Stomach (tissue), 9 donors: ENCODE measurements around the gene ERBB4. TPM values are rescaled to one million over a fixed set of nuclear protein-coding genes. Genes with fewer than 3 reads are reported as not detected.
A peak's percentile ranks its signal among the peaks of the same experiment; 100 is the strongest.

Experiments
- DNase-seq, 2 donors: peaks; one replicate each; pipeline versions ENCODE4 v3.0.0 to v3.0.0-alpha.2; 2013 to 2019
- H3K27ac ChIP-seq, 5 donors: fragments of 200-600 bp in 4 of 5; sonication (generic) in 4 of 5; one replicate each; pipeline ENCODE4 v1.5.1; 2013 to 2019; ENCODE audit warnings: mild to moderate bottlenecking in 1 of 5, moderate library complexity in 1 of 5
- H3K27me3 ChIP-seq, 3 donors: fragments of 200-600 bp; sonication (generic); one replicate each; pipeline ENCODE4 v1.5.1; 2017 to 2019; ENCODE audit warnings: mixed run types in 1 of 3
- H3K36me3 ChIP-seq, 4 donors: fragments of 200-600 bp; sonication (generic); 1 replicate in 3 of 4; 2 replicates in 1 of 4; pipeline ENCODE4 v1.5.1; 2016 to 2019
- H3K4me1 ChIP-seq, 4 donors: fragments of 200-600 bp; sonication (generic); one replicate each; pipeline ENCODE4 v1.5.1; 2016 to 2019
- H3K4me3 ChIP-seq, 4 donors: fragments of 200-600 bp; sonication (generic) in 3 of 4; one replicate each; pipeline ENCODE4 v1.5.1; 2016 to 2019; ENCODE audit warnings: mild to moderate bottlenecking in 1 of 4
- H3K9me3 ChIP-seq, 4 donors: fragments of 200-600 bp; sonication (generic); one replicate each; pipeline ENCODE4 v1.5.1; 2016 to 2019
- EP300 ChIP-seq: sonication (generic); formaldehyde crosslinking; IDR thresholded peaks from one replicate; pipeline ENCODE4 v1.6.1; 2017; ENCODE audit warnings: antibody characterized with exemption
- POLR2A ChIP-seq, 4 donors: fragments of 450-650 bp; IDR thresholded peaks; one replicate each; pipeline ENCODE4 v1.6.1; 2016; ENCODE audit warnings: antibody characterized with exemption in 4 of 4, control low read depth in 2 of 4, mild to moderate bottlenecking in 1 of 4, moderate library complexity in 1 of 4
- POLR2AphosphoS5 ChIP-seq, 3 donors: sonication (generic); formaldehyde crosslinking; IDR thresholded peaks; one replicate each; pipeline ENCODE4 v1.6.1; 2016; ENCODE audit warnings: antibody characterized with exemption in 3 of 3
- WGBS, 5 donors: extraction: QIAGEN DNeasy Blood & Tissue Kit in 3 of 5; methylation state at CpG; one replicate each; pipeline versions ENCODE4 v1.1.5 to v1.1.7; 2013 to 2018; 5-methylcytosine and 5-hydroxymethylcytosine counted together
- intact Hi-C: fragments of 100-400 bp; cut with DNase I; formaldehyde crosslinking; loops from one replicate; pipeline ENCODE4 v1.15.1; 2023; ENCODE audit warnings: low total_unique reads
- polyA plus RNA-seq, 3 donors: library from polyadenylated mRNA; stranded (reverse); fragments of 200-250 nt; gene quantifications; one replicate each; pipeline ENCODE4 v1.2.3, GENCODE V29; 2013
- total RNA-seq, 5 donors: library from RNA; depleted of rRNA; stranded (reverse); fragments of >200 nt; gene quantifications; one replicate each; pipeline versions ENCODE4 v1.1.0 to v1.2.3, GENCODE V29; 2014 to 2016
- TF ChIP-seq, protein P1 (sequence below), 7 experiments: fragments of 450-650 bp in 4 of 7; fragments of 200-600 bp in 3 of 7; sonication (generic) in 3 of 7; IDR thresholded peaks; one replicate each; pipeline ENCODE4 v1.5.1; 2016 to 2019; ENCODE audit warnings: antibody characterized with exemption in 7 of 7, control low read depth in 2 of 7, mild to moderate bottlenecking in 1 of 7
- donor health status: healthy with polysubstance abuse.
- donor health status: Bipolar disorder and iron deficiency.
- donor health status: healthy.

ERBB4 gene
- total and polyA plus RNA-seq, 8 donors, result 0.12 to 2.5 (median 0.45) TPM; not detected in 1

DNA sequence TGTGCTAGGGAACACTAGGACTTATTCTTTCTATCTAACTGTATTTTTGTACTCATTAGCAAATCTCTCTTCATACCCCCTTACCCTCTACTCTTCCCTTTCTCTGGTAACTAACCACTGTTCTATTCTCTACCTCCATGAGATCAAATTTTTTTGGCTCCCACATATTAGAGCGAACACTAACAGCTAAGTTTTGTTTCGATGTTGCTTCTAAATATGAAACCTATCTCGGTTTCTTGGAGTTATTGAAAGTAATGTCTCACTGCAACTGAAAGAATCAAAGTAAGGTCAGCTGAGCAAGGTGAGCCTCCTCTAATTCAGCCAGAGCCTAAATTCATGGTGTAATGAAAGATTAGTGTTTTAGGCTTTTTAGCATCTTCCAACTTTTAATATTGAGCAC lies 1024.6 kb downstream of the ERBB4 start:
- Histone ChIP-seq H3K36me3 (no peaks in the 10 kb centered on the region), H3K9me3 (no peaks in the 10 kb centered on the region), H3K4me3 (no peak overlapping the region), H3K27ac (no peak overlapping the region), H3K27me3 (no peaks in the 10 kb centered on the region), H3K4me1 (no peaks in the 10 kb centered on the region)
- no peak for DNase-seq
- intact Hi-C loops, result no loop called here
- 91 to 97% (median 95%) methylated on average over 3 of the region's 3 CpGs for WGBS, 5 donors
- TF ChIP-seq, protein P1, sequence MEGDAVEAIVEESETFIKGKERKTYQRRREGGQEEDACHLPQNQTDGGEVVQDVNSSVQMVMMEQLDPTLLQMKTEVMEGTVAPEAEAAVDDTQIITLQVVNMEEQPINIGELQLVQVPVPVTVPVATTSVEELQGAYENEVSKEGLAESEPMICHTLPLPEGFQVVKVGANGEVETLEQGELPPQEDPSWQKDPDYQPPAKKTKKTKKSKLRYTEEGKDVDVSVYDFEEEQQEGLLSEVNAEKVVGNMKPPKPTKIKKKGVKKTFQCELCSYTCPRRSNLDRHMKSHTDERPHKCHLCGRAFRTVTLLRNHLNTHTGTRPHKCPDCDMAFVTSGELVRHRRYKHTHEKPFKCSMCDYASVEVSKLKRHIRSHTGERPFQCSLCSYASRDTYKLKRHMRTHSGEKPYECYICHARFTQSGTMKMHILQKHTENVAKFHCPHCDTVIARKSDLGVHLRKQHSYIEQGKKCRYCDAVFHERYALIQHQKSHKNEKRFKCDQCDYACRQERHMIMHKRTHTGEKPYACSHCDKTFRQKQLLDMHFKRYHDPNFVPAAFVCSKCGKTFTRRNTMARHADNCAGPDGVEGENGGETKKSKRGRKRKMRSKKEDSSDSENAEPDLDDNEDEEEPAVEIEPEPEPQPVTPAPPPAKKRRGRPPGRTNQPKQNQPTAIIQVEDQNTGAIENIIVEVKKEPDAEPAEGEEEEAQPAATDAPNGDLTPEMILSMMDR (IDR thresholded peaks at IDR 0.05), result no peak
- TF ChIP-seq POLR2A (IDR thresholded peaks at IDR 0.05), result no peak
- TF ChIP-seq POLR2AphosphoS5 (IDR thresholded peaks at IDR 0.05), result no peak
- no peak for TF ChIP-seq EP300

DNA sequence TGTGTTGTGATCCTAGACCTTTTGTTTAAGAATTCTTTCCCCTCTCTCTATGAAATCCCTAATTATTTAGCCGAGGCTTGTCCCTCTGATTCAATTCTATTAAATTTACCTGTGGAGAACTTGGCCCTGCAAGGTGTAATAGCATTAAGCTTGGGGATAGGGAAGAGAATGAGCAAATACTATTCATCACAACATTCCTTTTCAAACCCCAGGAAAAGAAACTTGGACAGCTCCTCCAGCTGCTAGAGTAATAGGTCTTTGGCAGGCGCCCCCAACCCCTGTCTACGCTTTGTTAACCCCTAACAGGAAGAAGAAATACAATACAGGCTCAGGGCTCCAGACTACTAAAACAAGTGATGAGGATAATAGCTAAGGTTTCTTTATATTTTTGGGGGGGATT lies 1025.2 kb downstream of the ERBB4 start:
- H3K4me1 ChIP-seq, result no peaks in the 10 kb centered on the region
- TF ChIP-seq, protein P1 (IDR thresholded peaks at IDR 0.05), result no peak
- TF ChIP-seq POLR2AphosphoS5 (IDR thresholded peaks at IDR 0.05) (no peak), POLR2A (IDR thresholded peaks at IDR 0.05) (no peak), EP300 (no peak)
- H3K9me3 ChIP-seq, result no peaks in the 10 kb centered on the region
- no peaks in the 10 kb centered on the region for H3K27me3 ChIP-seq
- DNase-seq, result no peak
- intact Hi-C loops, result no loop called here
- no peak overlapping the region for H3K27ac ChIP-seq
- H3K36me3 ChIP-seq, result no peaks in the 10 kb centered on the region
- H3K4me3 ChIP-seq, result no peak overlapping the region
- WGBS, 5 donors, result 48 to 58% (median 56%) methylated on average over 3 of the region's 3 CpGs

DNA sequence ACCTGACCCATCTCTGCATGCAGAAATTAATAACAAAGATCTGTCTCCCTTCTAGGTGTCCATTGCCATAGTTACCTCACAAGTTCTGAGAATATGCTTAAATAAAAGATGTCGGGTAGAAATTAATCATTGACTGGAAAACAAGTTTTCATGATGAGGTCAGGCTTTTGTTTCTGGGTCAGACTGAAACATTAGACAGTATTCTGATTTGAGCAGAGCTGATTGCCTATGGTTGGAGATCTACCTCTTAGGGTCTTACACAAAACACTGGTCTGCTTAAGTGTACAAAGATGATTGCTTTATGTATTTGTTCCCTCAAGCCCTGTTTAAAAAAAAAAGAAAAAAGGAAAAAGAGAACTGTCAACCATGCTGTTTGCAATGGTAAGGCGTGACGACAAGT lies 1025.8 kb downstream of the ERBB4 start:
- no peaks in the 10 kb centered on the region for H3K36me3 ChIP-seq
- WGBS, 5 donors, result 28 to 57% (median 42%) methylated on average over 3 of the region's 3 CpGs
- no peak overlapping the region for H3K4me3 ChIP-seq
- peak in 1 of 2 donors; percentile 38 for DNase-seq
- no peak overlapping the region for H3K27ac ChIP-seq
- no peaks in the 10 kb centered on the region for H3K9me3 ChIP-seq
- TF ChIP-seq, protein P1 (IDR thresholded peaks at IDR 0.05), result no peak
- TF ChIP-seq POLR2AphosphoS5 (IDR thresholded peaks at IDR 0.05) (no peak), EP300 (no peak), POLR2A (IDR thresholded peaks at IDR 0.05) (no peak)
- intact Hi-C loops, result no loop called here
- H3K4me1 ChIP-seq, result no peaks in the 10 kb centered on the region
- H3K27me3 ChIP-seq, result no peaks in the 10 kb centered on the region

DNA sequence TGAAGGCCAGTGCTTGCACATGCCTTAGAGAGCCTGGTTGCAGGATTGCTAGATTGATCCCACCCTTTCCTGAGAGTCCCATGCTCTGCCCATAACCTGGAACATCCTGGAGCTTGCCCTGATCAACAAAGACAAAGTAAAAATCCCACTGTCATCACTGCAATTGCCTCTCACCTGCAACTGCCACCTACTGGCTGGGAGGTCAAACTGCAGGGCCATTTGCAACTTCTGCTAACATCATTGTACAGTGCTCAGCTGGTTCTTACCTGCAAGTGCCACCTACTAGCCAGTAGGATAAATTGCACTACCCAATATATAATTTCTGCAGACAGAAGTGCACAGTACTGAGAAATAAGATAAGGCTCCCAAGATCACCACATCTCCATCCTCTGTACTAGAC lies 1034.7 kb downstream of the ERBB4 start:
- no peaks in the 10 kb centered on the region for H3K27me3 ChIP-seq
- intact Hi-C loops, result no loop called here
- H3K36me3 ChIP-seq, result no peaks in the 10 kb centered on the region
- H3K27ac ChIP-seq, result no peak overlapping the region
- H3K4me1 ChIP-seq, result no peaks in the 10 kb centered on the region
- H3K9me3 ChIP-seq, result peaks cover 0 to 6% (median 2%) of the 10 kb centered on the region in 4 donors
- DNase-seq, result no peak
- H3K4me3 ChIP-seq, result no peak overlapping the region
- no peak for TF ChIP-seq POLR2A (IDR thresholded peaks at IDR 0.05)
- TF ChIP-seq EP300, result no peak
- no peak for TF ChIP-seq POLR2AphosphoS5 (IDR thresholded peaks at IDR 0.05)
- TF ChIP-seq, protein P1 (IDR thresholded peaks at IDR 0.05), result no peak
